ENCODE results near the gene SDHA. TPM values are rescaled to one million over a fixed set of nuclear protein-coding genes. Genes with fewer than 3 reads are reported as not detected.

Gene SDHA
- total and polyA plus RNA-seq, 2 of the 8 experiments (the other 6 are each of a cell fraction or from before 2014, with no cell fraction given) = 59.7 to 87.3 TPM

- no peaks in the 10 kb centered on the region for H3K9me3 ChIP-seq (ENCODE audit: insufficient read depth in 2 of 2, low read depth in 1 of 2, low read length in 1 of 2)
- H2BK120ac ChIP-seq (replicated peaks; ENCODE audit: low read depth, low read length) = no peak overlapping the region
- H3K14ac ChIP-seq (ENCODE audit: insufficient read length) = no peak overlapping the region
- no peak overlapping the region for H3K56ac ChIP-seq (replicated peaks; ENCODE audit: insufficient read length, low read depth, low read length)
- no peaks in the 10 kb centered on the region; a peak in 1 of 7 replicates for H3K4me1 ChIP-seq (replicated peaks in 1 of 4; ENCODE audit: control insufficient read depth in 3 of 4, insufficient read depth in 4 of 4, low read length in 3 of 4)
- H2BK12ac ChIP-seq (ENCODE audit: low read depth, low read length) = no peak overlapping the region
- no peak overlapping the region for H3K23ac ChIP-seq (ENCODE audit: insufficient read length)
- no peak overlapping the region for H4K8ac ChIP-seq (ENCODE audit: extremely low read depth, insufficient read depth, low read length)
- no peak for FAIRE-seq
- peaks cover 1% of the 10 kb centered on the region; the same call in 1 of the 2 replicates for H3K23me2 ChIP-seq (ENCODE audit: low read depth, low read length)
- no peak overlapping the region for H2BK15ac ChIP-seq (ENCODE audit: low read length)
- no peak overlapping the region for H4K5ac ChIP-seq (ENCODE audit: insufficient read length, low read depth, low read length)
- H3K4me3 ChIP-seq (ENCODE audit: extremely low read depth in 1 of 4, insufficient read depth in 2 of 4, low read depth in 3 of 4, low read length in 4 of 4) = no peak overlapping the region
- no peak overlapping the region for H2AFZ ChIP-seq (ENCODE audit: low read length)
- no peak overlapping the region for H3K4me2 ChIP-seq (ENCODE audit: insufficient read depth in 1 of 2, low read depth in 2 of 2, low read length in 2 of 2)
- H2AK5ac ChIP-seq (ENCODE audit: low read depth, low read length) = no peak overlapping the region
- peaks cover 5 to 21% of the 10 kb centered on the region in 2 experiments for H4K20me1 ChIP-seq (replicated peaks in 1 of 2; ENCODE audit: control insufficient read depth in 1 of 2, insufficient read depth in 2 of 2, low read length in 2 of 2)
- H3K79me1 ChIP-seq (ENCODE audit: low read depth, low read length) = no peaks in the 10 kb centered on the region; the same call in 1 of the 2 replicates
- H2BK5ac ChIP-seq (ENCODE audit: low read depth, low read length) = no peak overlapping the region
- H2BK20ac ChIP-seq (ENCODE audit: low read length) = no peak overlapping the region
- H3K36me3 ChIP-seq (ENCODE audit: control insufficient read depth in 2 of 4, insufficient read depth in 4 of 4, low read length in 3 of 4) = peaks cover 2 to 16% (median 10%) of the 10 kb centered on the region in 4 experiments
- no peak overlapping the region for H3K27ac ChIP-seq (ENCODE audit: low read depth, low read length)
- POLR2A ChIA-PET (ENCODE audit: partially characterized antibody) = interaction anchor here (2.9 kb wide), 1 partner anchor 13 kb away, joined by 11 read pairs; the partner anchor contains the start of gene LRRC14B
- no peaks in the 10 kb centered on the region for H3K27me3 ChIP-seq (replicated peaks in 1 of 4; ENCODE audit: control insufficient read depth in 3 of 4, extremely low read depth in 1 of 4, insufficient read depth in 3 of 4, low read length in 3 of 4)
- no peak overlapping the region for H3K9ac ChIP-seq (replicated peaks in 1 of 4; ENCODE audit: extremely low read depth in 1 of 4, low read depth in 3 of 4, low read length in 3 of 4)
- H3K18ac ChIP-seq (ENCODE audit: extremely low read depth, low read length) = no peak overlapping the region
- H3K4ac ChIP-seq (replicated peaks; ENCODE audit: insufficient read length, low read depth, low read length) = no peak overlapping the region
- no peak for DNase-seq (ENCODE audit: low read depth in 1 of 2, low spot score in 2 of 2)
- CTCF ChIA-PET (ENCODE audit: partially characterized antibody) = no interaction called here
- H3K79me2 ChIP-seq (ENCODE audit: control insufficient read depth in 1 of 2, insufficient read depth in 2 of 2, low read length in 2 of 2) = peaks cover 3 to 22% of the 10 kb centered on the region in 2 experiments; a peak in 2 of 4 replicates
- no peak overlapping the region for H4K91ac ChIP-seq (replicated peaks; ENCODE audit: insufficient read length, low read length)
- no peak for TF ChIP-seq SIRT6 (IDR thresholded peaks at IDR 0.05; ENCODE audit: low read length)
- no peak for TF ChIP-seq KDM5A (IDR thresholded peaks at IDR 0.05; ENCODE audit: low read length)
- no peak for TF ChIP-seq BCL11A (IDR thresholded peaks at IDR 0.05; ENCODE audit: low read depth in 2 of 2, low read length in 2 of 2)
- TF ChIP-seq POU5F1 (IDR thresholded peaks at IDR 0.05; ENCODE audit: low read depth, low read length) = no peak
- TF ChIP-seq EGR1 (IDR thresholded peaks at IDR 0.05; ENCODE audit: borderline replicate concordance, low read depth, low read length) = no peak
- TF ChIP-seq ZNF274 (IDR thresholded peaks at IDR 0.05; ENCODE audit: borderline replicate concordance, extremely low read depth, low read length) = no peak
- TF ChIP-seq POLR2A (IDR thresholded peaks at IDR 0.05; ENCODE audit: control extremely low read depth in 1 of 2, low read depth in 2 of 2, low read length in 2 of 2) = no peak
- no peak for TF ChIP-seq ASH2L (IDR thresholded peaks at IDR 0.05; ENCODE audit: low read length)
- no peak for TF ChIP-seq CHD2 (IDR thresholded peaks at IDR 0.05; ENCODE audit: low read length)
- no peak for TF ChIP-seq SUZ12 (IDR thresholded peaks at IDR 0.05; ENCODE audit: low read length)
- TF ChIP-seq NANOG (IDR thresholded peaks at IDR 0.05; ENCODE audit: insufficient read depth, low read depth, low read length, poor library complexity, severe bottlenecking) = no peak
- TF ChIP-seq RNF2 (IDR thresholded peaks at IDR 0.05; ENCODE audit: borderline replicate concordance, low read depth, low read length, missing control alignments, poor library complexity, severe bottlenecking) = no peak
Measured at GRCh38 chr5:204462-204861, 13.7 kb upstream of the SDHA start.
